Osteoblast (primary cell): ENCODE data around the gene HAO2. TPM values are rescaled to one million over a fixed set of nuclear protein-coding genes. Genes with fewer than 3 reads are reported as not detected.

Source experiments
- DNase-seq: peaks from one replicate; pipeline ENCODE4 v3.0.0; 2011; ENCODE audit warnings: low spot score, mixed read lengths; ENCODE audit not compliant: insufficient read length; ENCODE audit errors: missing footprints
- H2AFZ ChIP-seq: 2 replicates; pipeline ENCODE4 v1.6.0; 2011; ENCODE audit warnings: mild to moderate bottlenecking, low read length
- H3K27ac ChIP-seq: 2 replicates; pipeline ENCODE4 v1.5.1; 2011; ENCODE audit warnings: mild to moderate bottlenecking, low read depth, low read length, moderate library complexity
- H3K27me3 ChIP-seq: 2 replicates; pipeline ENCODE4 v1.6.0; 2012; ENCODE audit warnings: mild to moderate bottlenecking, control low read depth, inconsistent platforms, low read length, moderate library complexity; ENCODE audit not compliant: insufficient read depth
- H3K36me3 ChIP-seq: 2 replicates; pipeline ENCODE4 v1.5.1; 2011; ENCODE audit warnings: mild to moderate bottlenecking, low read length, control low read depth, moderate library complexity; ENCODE audit not compliant: insufficient read depth
- H3K4me1 ChIP-seq: 2 replicates; pipeline ENCODE4 v1.5.1; 2011; ENCODE audit warnings: mild to moderate bottlenecking, low read length, control low read depth, moderate library complexity; ENCODE audit not compliant: insufficient read depth
- H3K4me2 ChIP-seq: 2 replicates; pipeline ENCODE4 v1.6.0; 2011; ENCODE audit warnings: mild to moderate bottlenecking, low read length; ENCODE audit not compliant: insufficient read depth
- H3K4me3 ChIP-seq: fragments of 200-600 bp; sonication (generic); 3 replicates; pipeline ENCODE4 v1.5.1; 2012; ENCODE audit warnings: mild to moderate bottlenecking, low read length, inconsistent platforms; ENCODE audit not compliant: insufficient read depth
- H3K79me2 ChIP-seq: 2 replicates; pipeline ENCODE4 v1.6.0; 2012; ENCODE audit warnings: mild to moderate bottlenecking, low read length, control low read depth, inconsistent platforms; ENCODE audit not compliant: insufficient read depth
- H3K9me3 ChIP-seq: 2 replicates; pipeline ENCODE4 v1.5.1; 2011; ENCODE audit warnings: low read depth, low read length, control low read depth
- H4K20me1 ChIP-seq: 2 replicates; pipeline ENCODE4 v1.6.0; 2012; ENCODE audit warnings: mild to moderate bottlenecking, low read length, control low read depth; ENCODE audit not compliant: insufficient read depth
- CTCF ChIP-seq: IDR thresholded peaks from 2 replicates; pipeline ENCODE4 v1.5.1; 2011; ENCODE audit warnings: mild to moderate bottlenecking, low read depth, low read length, moderate library complexity; ENCODE audit errors: extremely low read depth
- total RNA-seq: library from RNA; depleted of rRNA; stranded (reverse); fragments of >200 nt; gene quantifications from 2 replicates; pipeline ENCODE4 v1.2.3, GENCODE V29; 2012

The HAO2 gene
- total RNA-seq, 1 donor = not detected

DNA sequence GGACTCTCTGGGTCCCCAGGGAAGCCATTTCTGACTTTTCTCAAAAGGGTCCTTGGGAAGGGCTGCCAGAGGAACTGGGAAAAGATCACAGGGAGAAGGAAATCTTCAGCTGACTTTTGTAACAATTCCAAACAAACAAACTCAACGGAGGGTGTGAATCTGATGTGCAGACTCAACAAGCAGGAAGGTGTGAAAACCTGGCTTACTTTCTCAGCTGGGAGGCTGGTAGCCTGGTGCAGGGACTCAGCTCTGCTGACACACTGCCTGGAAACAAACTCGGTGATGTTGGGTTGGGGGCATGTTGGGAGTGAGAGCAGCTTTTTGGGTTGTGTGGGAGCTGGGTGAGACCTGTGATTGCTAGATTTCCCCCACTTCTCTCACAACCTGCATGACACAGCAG, 36.2 kb downstream of the HAO2 start:
- H3K79me2 ChIP-seq = no peaks in the 10 kb centered on the region
- no peak for TF ChIP-seq CTCF
- H3K27ac ChIP-seq = no peak overlapping the region

GRCh38 chr1:119409731-119410130, 41.1 kb downstream of the HAO2 start:
- Histone ChIP-seq H3K27me3 (peaks cover 6% of the 10 kb centered on the region), H3K27ac (no peak overlapping the region), H3K4me3 (no peak overlapping the region), H3K9me3 (no peaks in the 10 kb centered on the region), H3K4me2 (no peak overlapping the region), H4K20me1 (no peaks in the 10 kb centered on the region), H3K4me1 (no peaks in the 10 kb centered on the region), H3K36me3 (no peaks in the 10 kb centered on the region), H3K79me2 (no peaks in the 10 kb centered on the region), H2AFZ (no peak overlapping the region)
- DNase-seq = no peak
- no peak for TF ChIP-seq CTCF

More for the DNA sequence above, 36.2 kb downstream of the HAO2 start:
- Histone ChIP-seq H3K4me1 (no peaks in the 10 kb centered on the region), H4K20me1 (no peaks in the 10 kb centered on the region), H3K36me3 (no peaks in the 10 kb centered on the region), H2AFZ (no peak overlapping the region), H3K9me3 (no peaks in the 10 kb centered on the region), H3K27me3 (peaks cover 8% of the 10 kb centered on the region), H3K4me2 (no peak overlapping the region), H3K4me3 (no peak overlapping the region)
- DNase-seq = no peak

GRCh38 chr1:119410961-119411360, 42.4 kb downstream of the HAO2 start:
- H3K4me3 ChIP-seq = no peak overlapping the region
- no peak for DNase-seq
- no peaks in the 10 kb centered on the region for H3K4me1 ChIP-seq
- no peak overlapping the region for H3K27ac ChIP-seq
- H2AFZ ChIP-seq = no peak overlapping the region
- no peaks in the 10 kb centered on the region for H4K20me1 ChIP-seq
- no peak for TF ChIP-seq CTCF
- no peaks in the 10 kb centered on the region for H3K36me3 ChIP-seq
- no peak overlapping the region for H3K4me2 ChIP-seq
- no peaks in the 10 kb centered on the region for H3K9me3 ChIP-seq
- peaks cover 11% of the 10 kb centered on the region for H3K27me3 ChIP-seq
- H3K79me2 ChIP-seq = no peaks in the 10 kb centered on the region

DNA sequence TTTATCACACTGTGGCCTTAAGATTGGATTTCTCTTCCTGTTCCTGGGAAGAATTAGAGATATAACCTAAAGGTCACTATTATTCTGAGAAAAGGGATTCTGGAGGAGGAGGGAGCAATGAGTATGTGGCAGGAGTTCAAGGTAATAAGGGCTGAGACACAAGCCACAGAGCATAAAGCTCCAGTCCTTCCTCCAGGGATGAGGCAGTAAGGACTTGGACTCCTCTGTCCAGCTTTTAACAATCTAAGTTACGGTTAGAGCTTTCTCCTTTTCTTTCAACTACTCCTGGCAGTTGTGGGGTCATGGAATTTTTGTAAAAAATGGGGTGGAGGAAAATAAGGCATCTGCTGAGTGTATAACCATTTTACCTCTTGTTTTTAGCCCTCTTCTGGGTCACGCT, 46.4 kb downstream of the HAO2 start, which contains the start of gene HSD3B2:
TSS of gene HSD3B2 (plus strand) at position 201 of the 400 bp plus-strand sequence. CDS start 270 bp downstream, outside the sequence.
- Histone ChIP-seq H3K9me3 (no peaks in the 10 kb centered on the region), H3K4me3 (no peak within 1 kb of the TSS), H3K4me1 (no peaks in the 10 kb centered on the region), H3K27me3 (peaks cover 14% of the 10 kb centered on the region), H4K20me1 (no peaks in the 10 kb centered on the region), H3K4me2 (no peak within 1 kb of the TSS), H3K27ac (no peak within 1 kb of the TSS), H3K36me3 (no peaks in the 10 kb centered on the region), H3K79me2 (no peaks in the 10 kb centered on the region), H2AFZ (no peak within 1 kb of the TSS)
- no peak for TF ChIP-seq CTCF
- no peak for DNase-seq
